Suprapubic skin (tissue), 3 donors: ENCODE measurements around the gene TCF15.

ENCODE experiments used
- CTCF ChIP-seq, 2 donors: fragments of 200-600 bp in 1 of 2; fragments of 450-650 bp in 1 of 2; sonication (generic) in 1 of 2; IDR thresholded peaks; one replicate each; pipeline ENCODE4 v1.5.1; 2016 to 2019; ENCODE audit warnings: antibody characterized with exemption in 2 of 2, mild to moderate bottlenecking in 1 of 2, moderate library complexity in 1 of 2
- POLR2A ChIP-seq, 2 donors: fragments of 450-650 bp; IDR thresholded peaks; one replicate each; pipeline ENCODE4 v1.6.1; 2017; ENCODE audit warnings: antibody characterized with exemption in 2 of 2, mild to moderate bottlenecking in 2 of 2, moderate library complexity in 2 of 2

- TF ChIP-seq CTCF (IDR thresholded peaks at IDR 0.05) = no peak
- no peak for TF ChIP-seq POLR2A (IDR thresholded peaks at IDR 0.05)
Observed at GRCh38 chr20:631101-631500, 21.0 kb upstream of the TCF15 start.
